ENCODE measurements around the gene SIL1.
"Not testable (repeated sequence)": the region's sequence is repeated elsewhere in the genome, so short reads cannot be mapped to it uniquely, and the experiment has no call there.

Gene SIL1

GRCh38 chr5:139177809-139178588, 20.2 kb downstream of the SIL1 start:
- peak in 4 of 56 donors; percentile 11 to 25 (median 18) for DNase-seq

GRCh38 chr5:139177281-139177680, 20.9 kb downstream of the SIL1 start:
- not testable (repeated sequence) for DNase-seq

DNA sequence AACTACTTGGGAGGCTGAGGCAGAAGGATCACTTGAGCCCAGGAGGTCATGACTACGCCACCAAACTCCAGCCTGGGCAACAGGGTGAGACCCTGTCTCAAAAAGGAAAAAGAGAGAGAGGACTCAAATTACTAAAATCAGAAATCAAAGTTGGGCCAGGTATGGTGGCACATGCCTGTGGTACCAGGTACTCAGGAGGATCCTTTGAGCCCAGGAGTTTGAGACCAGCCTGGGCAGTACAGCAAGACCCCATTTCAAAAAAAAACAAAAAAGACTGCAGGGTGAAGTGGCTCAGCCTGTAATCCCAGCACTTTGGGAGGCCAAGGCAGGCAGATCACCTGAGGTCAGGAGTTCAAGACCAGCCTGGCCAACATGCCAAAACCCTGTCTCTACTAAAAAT, 23.8 kb downstream of the SIL1 start:
- DNase-seq, result not testable (repeated sequence)

GRCh38 chr5:139171779-139172404, 26.3 kb downstream of the SIL1 start:
- no peak for DNase-seq

DNA sequence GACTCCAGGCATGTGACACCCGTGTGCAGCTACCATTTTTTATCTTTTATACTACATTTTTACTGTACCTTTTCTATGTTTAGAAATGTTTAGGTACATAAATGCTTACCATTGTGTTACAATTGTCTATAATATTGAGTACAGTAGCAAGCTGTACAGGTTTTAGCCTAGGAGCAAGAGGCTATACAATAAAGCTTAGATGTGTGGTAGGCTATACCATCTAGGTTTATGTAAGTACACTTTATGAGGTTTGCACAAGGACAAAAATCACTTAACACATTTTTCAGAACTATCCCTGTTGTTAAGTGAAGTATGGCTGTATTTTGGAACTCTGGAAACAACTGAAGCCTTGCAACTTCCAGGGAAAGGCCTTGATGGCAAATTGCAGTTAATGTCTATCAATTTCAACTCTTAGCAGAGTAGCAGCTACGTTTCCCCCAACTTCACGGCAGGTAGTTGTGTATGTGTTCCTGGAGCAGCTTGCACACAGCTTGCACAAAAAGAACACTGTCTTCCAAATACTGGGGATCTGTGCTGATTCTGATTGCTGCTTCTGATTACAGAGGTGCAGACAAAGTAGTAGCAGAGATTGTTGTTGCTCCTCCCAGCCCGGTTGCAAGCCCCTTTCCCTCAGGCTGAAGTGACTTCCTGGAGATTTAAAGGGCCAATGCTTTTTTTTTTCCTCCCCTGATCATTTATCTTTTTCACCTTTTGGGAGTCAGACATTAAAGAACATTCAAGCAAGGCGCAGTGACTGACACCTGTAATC, 30.0 kb downstream of the SIL1 start:
- no peak for DNase-seq

- DNase-seq, result no peak
These were observed 30.6 kb downstream of the SIL1 start for GRCh38 chr5:139167533-139167932.

DNA sequence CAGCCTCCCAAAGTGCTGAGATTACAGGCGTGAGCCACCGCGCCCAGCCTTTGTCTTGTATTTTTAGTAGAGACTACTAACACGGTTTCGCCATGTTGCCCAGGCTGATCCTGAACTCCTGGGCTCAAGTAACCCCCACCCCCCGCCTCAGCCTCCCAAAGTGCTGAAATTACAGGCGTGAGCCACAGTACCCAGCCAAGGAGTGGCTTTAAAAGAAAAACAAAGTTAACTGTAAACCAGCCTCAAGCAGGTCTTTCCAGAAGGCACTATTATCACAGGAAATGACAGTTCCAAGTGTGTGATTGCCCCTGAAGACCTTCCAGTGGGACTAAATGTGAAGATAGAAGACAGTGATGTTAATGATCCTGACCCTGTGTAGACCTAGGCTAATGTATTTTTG, 31.1 kb downstream of the SIL1 start:
- no peak for DNase-seq

GRCh38 chr5:139164897-139165296, 33.3 kb downstream of the SIL1 start:
- DNase-seq, result not testable (repeated sequence)

DNA sequence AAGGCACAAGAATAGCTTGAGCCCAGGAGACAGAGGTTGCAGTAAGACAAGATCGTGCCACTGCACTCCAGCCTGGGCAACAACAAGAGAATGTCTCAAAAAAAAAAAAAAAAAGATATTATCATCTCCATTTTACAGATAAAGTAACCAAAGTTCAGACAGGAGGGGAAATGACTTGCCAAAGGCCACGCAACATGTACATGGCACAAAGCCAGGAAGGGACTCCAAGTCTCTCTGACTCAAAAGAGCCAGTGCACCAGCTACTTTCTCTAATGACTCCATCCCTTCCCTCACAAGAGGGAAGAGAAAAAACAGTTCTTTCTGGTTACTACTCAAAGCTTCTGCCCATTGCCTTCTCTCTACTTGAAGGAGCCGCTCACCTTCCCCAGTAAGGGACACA, 34.1 kb downstream of the SIL1 start:
- no peak for DNase-seq

DNA sequence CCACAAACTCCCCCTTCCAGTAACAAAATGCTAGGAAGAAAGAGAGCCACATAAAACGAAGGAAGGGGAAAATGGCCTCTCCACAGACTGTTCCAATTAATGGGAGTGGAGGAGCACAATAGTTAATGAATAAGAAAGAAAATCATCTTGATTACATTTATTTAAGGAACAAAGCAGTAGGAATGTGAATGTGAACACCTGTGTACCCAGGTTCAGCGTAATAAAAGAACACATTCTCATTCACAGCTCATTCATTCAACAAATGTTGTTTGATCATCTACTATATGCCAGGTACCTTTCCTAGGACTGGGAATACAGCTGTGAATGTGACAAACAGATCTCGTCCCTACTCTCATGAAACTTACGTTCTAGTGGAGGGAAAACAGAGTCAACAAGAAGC, 35.7 kb downstream of the SIL1 start:
- no peak for DNase-seq

DNA sequence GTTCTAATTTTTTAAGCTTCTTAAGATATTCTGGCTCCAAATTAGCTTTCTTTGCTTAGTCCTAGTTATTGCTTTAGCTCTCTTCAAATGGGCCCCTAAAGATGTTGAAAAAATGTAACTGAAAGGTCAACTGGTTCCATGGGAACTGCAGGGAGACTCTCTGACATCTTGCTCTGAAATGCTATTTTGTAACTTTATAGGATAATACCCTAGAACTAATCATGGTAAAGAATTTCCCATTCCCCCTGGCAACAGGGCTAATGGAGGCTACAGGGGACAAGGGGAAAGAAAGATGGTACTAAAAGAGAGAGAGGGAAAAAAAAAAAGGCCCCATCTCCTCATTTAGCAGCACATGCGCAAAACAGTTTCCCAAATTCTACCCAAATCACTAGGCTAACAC, 39.4 kb downstream of the SIL1 start:
- DNase-seq, result no peak

DNA sequence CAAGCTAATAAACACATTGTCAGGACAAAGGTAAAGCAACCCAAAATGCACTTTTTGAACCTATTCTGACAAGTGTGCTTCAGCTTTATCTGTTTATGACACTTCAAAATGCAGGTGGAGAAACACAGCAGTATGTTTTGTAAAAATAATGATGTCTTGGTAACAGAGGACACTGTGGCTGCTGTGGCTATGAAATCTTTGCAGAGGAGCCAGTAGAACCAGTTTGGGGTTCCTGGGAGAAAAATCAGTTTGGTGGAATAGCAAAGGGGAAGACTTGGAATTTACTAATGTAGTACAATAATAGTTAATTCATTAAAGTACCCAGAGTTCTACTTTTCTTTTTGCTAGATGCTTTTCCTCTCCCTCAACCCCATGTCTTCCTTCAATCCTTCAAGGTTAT, 40.6 kb downstream of the SIL1 start:
- no peak for DNase-seq

- DNase-seq, result no peak
These were observed 41.4 kb downstream of the SIL1 start for GRCh38 chr5:139156814-139157213.

DNA sequence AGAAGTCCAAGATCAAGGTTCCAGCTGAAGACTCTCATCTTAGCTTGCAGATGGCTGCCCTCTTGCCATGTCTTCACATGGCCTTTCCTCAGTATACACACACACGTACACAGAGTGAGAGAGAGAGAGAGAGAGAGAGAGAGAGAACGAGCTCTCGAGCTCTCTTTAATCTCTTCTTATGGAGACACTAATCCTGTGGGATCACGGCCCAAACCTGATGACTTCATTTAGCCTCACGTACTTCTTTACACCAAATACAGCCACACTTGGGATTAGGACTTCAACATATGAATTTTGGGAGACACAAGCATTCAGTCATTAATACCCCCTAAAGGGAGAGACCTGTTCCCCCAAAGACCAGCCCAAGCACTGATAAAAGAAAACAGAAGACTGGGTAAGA, 42.8 kb downstream of the SIL1 start:
- no peak for DNase-seq

- no peak for DNase-seq
These were observed 46.3 kb downstream of the SIL1 start for GRCh38 chr5:139151902-139152301.

- DNase-seq, result no peak
These were observed 47.7 kb downstream of the SIL1 start for GRCh38 chr5:139150367-139150999.

DNA sequence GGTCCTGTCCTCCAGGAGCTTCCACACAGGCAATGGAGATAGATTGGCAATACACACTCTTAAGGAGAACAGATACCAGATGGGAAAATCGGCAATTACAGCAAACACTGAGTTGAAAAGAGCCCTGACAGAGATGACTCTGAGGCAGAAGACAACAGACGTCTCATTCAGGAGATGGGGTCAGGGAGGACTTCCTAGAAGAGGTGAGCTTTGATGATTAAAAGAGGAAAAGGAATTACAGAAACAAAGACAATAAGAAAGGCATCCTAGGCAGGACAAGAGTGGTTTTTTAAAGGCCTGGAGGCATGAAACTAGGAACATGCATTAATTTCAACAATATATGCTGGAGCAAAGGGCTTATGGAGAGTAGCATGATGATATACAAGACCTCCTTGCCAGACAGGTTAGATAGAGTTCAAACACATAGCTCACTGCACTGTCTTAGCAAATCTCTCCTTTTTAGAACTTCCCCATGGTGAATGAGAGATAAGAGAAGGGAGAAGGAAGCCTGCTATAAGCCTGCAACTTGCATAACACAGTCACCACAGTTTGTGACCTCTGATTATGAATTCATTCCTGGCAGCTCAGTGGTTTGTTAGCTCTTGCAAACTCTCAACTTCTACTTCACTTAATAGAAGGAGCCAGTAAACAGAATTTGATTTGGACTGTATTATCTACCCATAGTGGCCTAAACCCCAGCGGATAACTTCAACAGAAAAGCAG, 48.5 kb downstream of the SIL1 start:
- no peak for DNase-seq

- DNase-seq, result no peak
These were observed 49.2 kb downstream of the SIL1 start for GRCh38 chr5:139148986-139149385.

GRCh38 chr5:139148306-139148705, 49.9 kb downstream of the SIL1 start:
- no peak for DNase-seq

GRCh38 chr5:139147483-139148087, 50.6 kb downstream of the SIL1 start:
- DNase-seq, result peak in 25 of 56 donors; percentile 12 to 74 (median 34)

All from nucleus accumbens (tissue), 56 donors.